Omental fat pad (tissue), 4 donors: ENCODE measurements around the gene B4GALT1. TPM values are rescaled to one million over a fixed set of nuclear protein-coding genes. Genes with fewer than 3 reads are reported as not detected.

Experiments
- ATAC-seq: fragments of 150-250 bp; one replicate; pipeline ENCODE4 v1.9.1; 2016; ENCODE audit warnings: mild to moderate bottlenecking, moderate library complexity; ENCODE audit not compliant: low FRiP score
- DNase-seq: peaks from one replicate; pipeline ENCODE4 v3.0.0-alpha.2; 2019; ENCODE audit warnings: low spot score
- CTCF ChIP-seq, 3 donors: fragments of 450-650 bp; IDR thresholded peaks; one replicate each; pipeline ENCODE4 v1.5.1; 2016 to 2017; ENCODE audit warnings: antibody characterized with exemption in 3 of 3, mild to moderate bottlenecking in 3 of 3, moderate library complexity in 2 of 3
- total RNA-seq, 4 donors: library from RNA; depleted of rRNA; stranded (reverse); fragments of >200 nt; gene quantifications; one replicate each; pipeline ENCODE4 v1.1.0, GENCODE V29; 2016

Gene B4GALT1
- total RNA-seq, 4 donors from 2014 or later = 52.5 to 113 (median 72.1) TPM

- no peak for TF ChIP-seq CTCF (IDR thresholded peaks at IDR 0.05)
- no peak for ATAC-seq
- DNase-seq = no peak
Observed at GRCh38 chr9:33082128-33082527, 85.0 kb downstream of the B4GALT1 start.

GRCh38 chr9:33081128-33081851 is 85.8 kb downstream of the B4GALT1 start:
- ATAC-seq (peak; percentile 77), DNase-seq (no peak)
- peak in 1 of 3 donors; percentile 31 for TF ChIP-seq CTCF (IDR thresholded peaks at IDR 0.05)

GRCh38 chr9:33080534-33080933 is 86.6 kb downstream of the B4GALT1 start:
- no peak for ATAC-seq

GRCh38 chr9:33076046-33077004 is 90.8 kb downstream of the B4GALT1 start, which contains the start of gene SMU1:
SMU1 (minus strand) TSS chr9:33076674; CDS start chr9:33076608, 66 bp downstream.
- TF ChIP-seq CTCF (IDR thresholded peaks at IDR 0.05) = no peak
- peak; percentile 98 for ATAC-seq
- DNase-seq = peak; percentile 84

More at GRCh38 chr9:33080534-33080933, 86.6 kb downstream of the B4GALT1 start:
- TF ChIP-seq CTCF (IDR thresholded peaks at IDR 0.05) = no peak
- DNase-seq = no peak

GRCh38 chr9:33068991-33069390 is 98.1 kb downstream of the B4GALT1 start:
- DNase-seq = no peak
- TF ChIP-seq CTCF (IDR thresholded peaks at IDR 0.05) = no peak
- ATAC-seq = no peak

GRCh38 chr9:33065157-33066076 is 101.7 kb downstream of the B4GALT1 start:
- ATAC-seq = no peak
- DNase-seq = no peak
- no peak for TF ChIP-seq CTCF (IDR thresholded peaks at IDR 0.05)
